ENCODE measurements around the gene RAB10. TPM values are rescaled to one million over a fixed set of nuclear protein-coding genes. Genes with fewer than 3 reads are reported as not detected.
A peak's percentile ranks its signal among the peaks of the same experiment; 100 is the strongest.

The RAB10 gene
- total RNA-seq, 1 experiment from 2014 or later: 117 TPM

DNA sequence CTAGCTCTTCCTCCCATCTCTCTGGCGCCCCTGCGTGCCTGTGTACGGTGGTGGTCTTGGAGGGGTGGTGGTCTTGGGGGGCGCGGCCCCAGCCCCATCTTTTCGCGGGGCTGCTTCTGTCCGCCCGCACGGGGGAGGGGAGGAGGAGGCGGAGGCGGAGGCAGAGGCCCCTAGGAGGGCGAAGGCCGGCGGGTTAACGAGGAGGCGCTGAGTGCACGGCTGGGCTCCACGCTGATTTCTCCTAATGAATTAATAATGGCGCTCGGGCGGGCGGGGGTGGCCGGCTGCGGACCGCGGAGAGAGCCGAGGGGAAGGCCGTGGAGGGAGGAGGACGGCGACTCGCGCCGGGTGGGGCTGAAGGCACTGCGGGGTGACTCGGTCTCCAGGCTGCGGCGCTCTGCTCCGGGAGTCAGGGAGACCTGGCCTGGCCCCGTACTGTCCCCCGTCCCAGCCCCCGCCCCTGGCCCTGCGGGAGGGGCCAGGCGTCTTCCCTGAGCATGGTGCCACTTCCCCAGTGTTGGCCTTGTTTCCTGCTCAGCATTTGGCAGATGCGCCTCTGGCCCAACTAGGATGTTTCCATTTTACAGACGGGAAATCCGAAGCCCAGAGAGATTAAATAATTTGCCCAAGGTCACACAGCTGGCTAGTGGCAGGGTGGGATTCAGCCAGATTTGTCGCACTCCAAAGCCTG lies 145.0 kb downstream of the RAB10 start:
- peak; percentile 40 for DNase-seq (ENCODE audit: low read depth)

DNA sequence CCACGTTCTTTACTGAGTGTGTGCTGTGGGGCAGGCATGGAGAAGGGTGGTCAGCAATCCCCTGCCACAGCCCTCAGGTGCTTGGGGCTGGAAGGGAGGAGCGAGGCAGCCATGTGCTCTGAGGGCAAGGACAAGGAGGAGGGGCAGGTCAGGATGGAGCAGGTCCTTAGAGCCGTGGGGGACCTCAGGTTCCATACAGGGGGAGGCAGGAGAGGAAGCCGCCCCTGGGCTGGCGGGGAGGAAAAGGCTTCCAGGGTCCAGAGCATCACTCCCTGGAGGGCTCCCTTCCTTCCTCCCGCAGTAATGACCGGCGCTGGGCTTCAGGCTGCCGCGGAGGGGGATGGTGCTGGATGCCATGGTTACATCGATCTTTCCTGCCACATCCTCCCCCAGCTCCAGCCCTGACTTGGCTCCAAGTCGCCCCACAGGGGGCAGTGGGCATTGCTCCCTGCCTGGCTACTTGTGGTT lies 145.6 kb downstream of the RAB10 start:
- DNase-seq (ENCODE audit: low read depth): no peak

DNA sequence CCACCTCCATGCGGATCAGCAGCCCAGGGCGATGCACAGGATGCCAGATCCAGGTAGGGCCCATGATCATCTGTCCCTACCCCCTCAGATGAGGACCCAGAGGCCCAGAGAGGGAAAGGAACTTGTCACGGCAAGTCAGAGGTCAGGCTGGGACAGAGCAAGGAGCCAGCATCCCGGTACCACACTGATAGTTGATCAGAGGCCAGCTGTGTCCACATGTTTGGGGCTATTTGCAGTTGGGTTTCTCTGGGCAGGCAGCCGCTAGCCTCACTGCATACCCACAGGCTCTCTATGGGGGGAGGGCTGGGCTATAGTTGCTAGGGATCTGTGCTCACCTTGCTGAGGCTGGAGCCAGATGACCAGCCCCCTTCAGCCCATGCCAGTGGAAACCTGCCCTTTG lies 148.6 kb downstream of the RAB10 start:
- no peak for DNase-seq (ENCODE audit: low read depth)

GRCh38 chr2:26182887-26183630 lies 149.2 kb downstream of the RAB10 start:
- DNase-seq (ENCODE audit: low read depth): no peak

- DNase-seq (ENCODE audit: low read depth): no peak
Measured at GRCh38 chr2:26184121-26184520, 150.2 kb downstream of the RAB10 start.

DNA sequence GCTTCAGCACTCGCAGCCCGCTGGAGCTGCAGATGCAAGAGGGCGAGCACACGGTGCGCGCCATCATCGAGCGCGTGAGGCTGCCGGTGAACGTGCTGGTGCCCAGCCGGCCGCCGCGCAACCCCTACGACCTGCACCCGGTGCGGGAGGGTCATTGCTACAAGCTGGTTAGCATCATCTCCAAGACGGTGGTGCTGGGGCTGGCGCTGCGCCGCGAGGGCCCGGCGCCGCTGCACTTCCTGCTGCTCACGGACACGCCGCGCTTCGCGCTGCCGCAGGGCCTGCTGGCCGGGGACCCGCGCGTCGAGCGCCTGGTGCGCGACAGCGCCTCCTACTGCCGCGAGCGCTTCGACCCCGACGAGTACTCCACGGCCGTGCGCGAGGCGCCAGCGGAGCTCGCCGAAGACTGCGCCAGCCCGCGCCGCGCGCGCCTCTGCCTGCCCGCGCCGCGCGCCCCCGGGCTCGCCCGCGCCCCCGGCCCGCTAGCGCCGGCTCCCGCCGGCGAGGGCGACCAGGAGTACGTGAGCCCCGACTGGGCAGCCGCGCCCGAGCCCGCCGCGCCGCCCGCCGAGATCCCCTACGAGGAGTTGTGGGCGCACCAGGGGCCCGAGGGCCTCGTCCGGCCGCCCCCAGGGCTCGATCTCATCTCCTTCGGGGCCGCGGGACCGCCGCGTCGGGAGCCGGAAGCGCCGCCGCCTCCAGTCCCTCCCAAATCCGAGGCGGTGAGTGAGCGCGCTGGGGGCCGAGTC lies 150.8 kb downstream of the RAB10 start:
- DNase-seq (ENCODE audit: low read depth): no peak

GRCh38 chr2:26185304-26185928 lies 151.5 kb downstream of the RAB10 start:
- DNase-seq (ENCODE audit: low read depth): no peak

- no peak for DNase-seq (ENCODE audit: low read depth)
Measured at GRCh38 chr2:26185954-26186770, 152.3 kb downstream of the RAB10 start.

Other genes starting within 250 kb of the RAB10 start
- gene ASXL2, start 155.6 kb upstream of the RAB10 start, total RNA-seq (2014; rRNA removed; shearing (Covaris generic)): 8.8 and 9.4 TPM in 2 replicates
- 7.8 and 16.9 TPM in 2 replicates for gene KIF3C, start 51.6 kb upstream of the RAB10 start, total RNA-seq (2014; rRNA removed; shearing (Covaris generic))
- gene GAREM2, start 139.0 kb downstream of the RAB10 start, total RNA-seq (2014; rRNA removed; shearing (Covaris generic)): 0.06 and 0.65 TPM in 2 replicates
- 89.7 and 101 TPM in 2 replicates for gene HADHA, start 210.5 kb downstream of the RAB10 start, total RNA-seq (2014; rRNA removed; shearing (Covaris generic))
- 83.9 and 97.4 TPM in 2 replicates for gene HADHB, start 210.9 kb downstream of the RAB10 start, total RNA-seq (2014; rRNA removed; shearing (Covaris generic))